CD4-positive, alpha-beta memory T cell (primary cell): Measurements from ENCODE around the gene SYT1. TPM values are rescaled to one million over a fixed set of nuclear protein-coding genes. Genes with fewer than 3 reads are reported as not detected.

ENCODE experiments used
- CTCF ChIA-PET: fragments of 350-600 bp; sonication (Branson Sonifier 250); formaldehyde crosslinking; loops from one replicate; lab custom pipeline; 2021; ENCODE audit warnings: inconsistent platforms; ENCODE audit not compliant: partially characterized antibody; lab: Charles Lee
- POLR2A ChIA-PET: fragments of 350-600 bp; sonication (Branson Sonifier 250); formaldehyde crosslinking; loops from one replicate; lab custom pipeline; 2021; ENCODE audit not compliant: partially characterized antibody; lab: Charles Lee
- DNase-seq, 5 donors: peaks; one replicate each; pipeline versions ENCODE4 v3.0.0 to v3.0.0-alpha.2; 2020 to 2022; ENCODE audit warnings: mixed read lengths in 1 of 5
- H3K27ac ChIP-seq: one replicate; pipeline ENCODE4 v1.7.0; 2013; ENCODE audit warnings: low read depth, low read length
- H3K27me3 ChIP-seq: 2 replicates; pipeline ENCODE4 v1.7.0; 2013; ENCODE audit warnings: mild to moderate bottlenecking, low read length, moderate library complexity; ENCODE audit not compliant: insufficient read depth
- H3K36me3 ChIP-seq: 2 replicates; pipeline ENCODE4 v1.7.0; 2013; ENCODE audit warnings: mild to moderate bottlenecking, low read length, moderate library complexity; ENCODE audit not compliant: insufficient read depth
- H3K4me1 ChIP-seq: 2 replicates; pipeline ENCODE4 v1.7.0; 2013; ENCODE audit warnings: mild to moderate bottlenecking, low read length, moderate library complexity; ENCODE audit not compliant: insufficient read depth
- H3K4me3 ChIP-seq, 2 donors: one replicate each; pipeline ENCODE4 v1.7.0; 2013; ENCODE audit warnings: low read length in 2 of 2, mild to moderate bottlenecking in 1 of 2
- H3K9me3 ChIP-seq, 2 donors: one replicate each; pipeline ENCODE4 v1.7.0; 2013; ENCODE audit warnings: low read length in 2 of 2, control low read depth in 1 of 2; ENCODE audit not compliant: control insufficient read depth in 1 of 2
- H3K27ac Mint-ChIP-seq, 7 donors: one replicate each; pipeline ENCODE4 v1.8.0; 2020 to 2021; ENCODE audit warnings: mixed read lengths in 7 of 7, mild to moderate bottlenecking in 6 of 7, inconsistent platforms in 3 of 7, moderate library complexity in 3 of 7
- H3K27me3 Mint-ChIP-seq, 2 donors: one replicate each; pipeline ENCODE4 v1.8.0; 2020 to 2021; ENCODE audit warnings: mixed read lengths in 2 of 2
- H3K36me3 Mint-ChIP-seq, 2 donors: one replicate each; pipeline ENCODE4 v1.8.0; 2020 to 2021; ENCODE audit warnings: mixed read lengths in 2 of 2, inconsistent platforms in 1 of 2, mild to moderate bottlenecking in 1 of 2
- H3K4me1 Mint-ChIP-seq, 4 donors: one replicate each; pipeline ENCODE4 v1.8.0; 2020 to 2021; ENCODE audit warnings: mixed read lengths in 4 of 4, mild to moderate bottlenecking in 1 of 4
- H3K4me3 Mint-ChIP-seq, 8 donors: one replicate each; pipeline ENCODE4 v1.8.0; 2020 to 2021; ENCODE audit warnings: mixed read lengths in 8 of 8, mild to moderate bottlenecking in 7 of 8, moderate library complexity in 6 of 8, inconsistent platforms in 3 of 8
- H3K9me3 Mint-ChIP-seq, 8 donors: one replicate each; pipeline ENCODE4 v1.8.0; 2020 to 2021; ENCODE audit warnings: mixed read lengths in 8 of 8, mild to moderate bottlenecking in 5 of 8, inconsistent platforms in 3 of 8, moderate library complexity in 1 of 8
- intact Hi-C: fragments of 100-400 bp; cut with micrococcal nuclease; formaldehyde crosslinking; loops from one replicate; pipeline ENCODE4 v1.15.1; 2023
- polyA plus RNA-seq, 2 donors: library from polyadenylated mRNA; unstranded; fragments of 300-500 nt; fragmentation: Illumina TruSeq; gene quantifications; one replicate each; pipeline ENCODE4 v1.2.3, GENCODE V29; 2021
- total RNA-seq, 2 experiments: library from RNA; stranded (reverse); gene quantifications; one replicate each; pipeline ENCODE4 v1.2.3, GENCODE V29; 2021

Gene SYT1
- total and polyA plus RNA-seq, 4 experiments from 2014 or later: not detected

DNA sequence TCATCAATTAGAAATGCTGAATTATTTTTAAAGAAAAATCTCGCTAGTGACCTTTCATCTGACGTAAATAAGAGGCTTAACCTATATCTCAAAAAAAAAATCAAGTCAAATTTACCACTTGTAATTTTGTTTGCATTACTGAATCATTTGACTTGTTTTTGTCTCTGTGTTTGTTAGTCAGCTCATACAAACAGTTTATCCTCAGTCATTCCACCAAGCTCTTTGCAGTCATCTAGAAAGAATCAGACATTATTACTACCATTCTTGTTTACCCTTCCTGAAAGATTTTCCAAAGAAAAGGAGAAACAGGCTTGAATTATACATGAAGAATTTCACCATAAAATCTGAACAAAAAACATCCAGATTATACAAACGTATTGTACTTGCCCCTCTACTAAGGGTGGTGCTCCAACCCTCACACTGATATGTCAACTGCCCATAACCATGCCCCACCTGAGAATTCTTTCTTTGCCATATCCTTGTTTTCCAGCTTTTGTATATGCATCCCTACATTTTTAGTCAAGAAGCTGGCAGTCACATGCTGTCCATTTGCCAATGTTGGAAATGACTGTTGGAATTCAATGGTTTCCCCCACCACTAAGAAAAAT lies 569.0 kb downstream of the SYT1 start:
- intact Hi-C loops: no loop called here
- H3K27me3 Mint-ChIP-seq: peaks cover 0 to 1% of the 10 kb centered on the region in 2 donors
- H3K9me3 ChIP-seq: no peaks in the 10 kb centered on the region
- H3K27ac Mint-ChIP-seq: no peak overlapping the region
- CTCF ChIA-PET: no interaction called here
- no peaks in the 10 kb centered on the region for H3K27me3 ChIP-seq
- no peak overlapping the region for H3K4me3 Mint-ChIP-seq
- no peak overlapping the region for H3K27ac ChIP-seq
- no peak overlapping the region for H3K4me3 ChIP-seq
- DNase-seq: no peak
- no peaks in the 10 kb centered on the region for H3K36me3 Mint-ChIP-seq
- H3K36me3 ChIP-seq: no peaks in the 10 kb centered on the region
- POLR2A ChIA-PET: no interaction called here
- no peaks in the 10 kb centered on the region for H3K4me1 ChIP-seq
- peaks cover 0 to 5% (median 1%) of the 10 kb centered on the region in 8 donors for H3K9me3 Mint-ChIP-seq
- H3K4me1 Mint-ChIP-seq: no peaks in the 10 kb centered on the region

- Histone ChIP-seq H3K4me3 (no peak overlapping the region), H3K36me3 (no peaks in the 10 kb centered on the region), H3K27me3 (no peaks in the 10 kb centered on the region), H3K9me3 (no peaks in the 10 kb centered on the region), H3K4me1 (no peaks in the 10 kb centered on the region), H3K27ac (no peak overlapping the region)
- Mint-ChIP-seq H3K4me3 (no peak overlapping the region), H3K27ac (no peak overlapping the region), H3K9me3 (peaks cover 0 to 5% (median 0%) of the 10 kb centered on the region in 8 donors), H3K36me3 (no peaks in the 10 kb centered on the region), H3K27me3 (peaks cover 0 to 1% of the 10 kb centered on the region in 2 donors), H3K4me1 (no peaks in the 10 kb centered on the region)
- DNase-seq: no peak
- ChIA-PET CTCF (no interaction called here), POLR2A (no interaction called here)
- intact Hi-C loops: no loop called here
These were observed 570.0 kb downstream of the SYT1 start for GRCh38 chr12:79434561-79434960.

DNA sequence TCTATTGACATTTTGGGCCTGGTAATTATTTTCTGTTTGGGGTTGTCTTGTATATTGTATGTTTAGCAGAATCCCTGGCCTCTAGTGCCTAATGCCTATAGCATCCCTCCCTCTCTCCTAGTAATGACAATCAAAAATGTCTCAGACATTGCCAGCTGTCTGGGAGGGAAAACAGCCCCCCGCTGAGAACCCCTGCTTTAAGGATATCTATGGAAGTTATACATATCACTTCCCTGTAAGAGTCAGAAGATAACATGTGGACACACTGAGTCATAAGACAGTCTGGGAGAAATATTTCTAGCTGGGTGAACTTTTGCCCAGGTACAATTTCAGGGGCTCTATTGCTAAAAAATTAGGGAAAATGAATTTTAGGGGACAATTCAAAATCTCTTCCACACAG lies 571.2 kb downstream of the SYT1 start:
- CTCF ChIA-PET: no interaction called here
- no peaks in the 10 kb centered on the region for H3K9me3 ChIP-seq
- Mint-ChIP-seq H3K4me3 (no peak overlapping the region), H3K9me3 (peaks cover 0 to 5% (median 0%) of the 10 kb centered on the region in 8 donors), H3K27me3 (peaks cover 0 to 1% of the 10 kb centered on the region in 2 donors), H3K27ac (no peak overlapping the region), H3K4me1 (no peaks in the 10 kb centered on the region), H3K36me3 (no peaks in the 10 kb centered on the region)
- no peaks in the 10 kb centered on the region for H3K27me3 ChIP-seq
- no peak overlapping the region for H3K27ac ChIP-seq
- DNase-seq: no peak
- intact Hi-C loops: no loop called here
- POLR2A ChIA-PET: no interaction called here
- H3K4me3 ChIP-seq: no peak overlapping the region
- no peaks in the 10 kb centered on the region for H3K36me3 ChIP-seq
- H3K4me1 ChIP-seq: no peaks in the 10 kb centered on the region

- Histone ChIP-seq H3K27ac (no peak overlapping the region), H3K4me3 (no peak overlapping the region), H3K9me3 (no peaks in the 10 kb centered on the region), H3K36me3 (no peaks in the 10 kb centered on the region), H3K27me3 (no peaks in the 10 kb centered on the region), H3K4me1 (no peaks in the 10 kb centered on the region)
- Mint-ChIP-seq H3K9me3 (peaks cover 0 to 5% (median 0%) of the 10 kb centered on the region in 8 donors), H3K4me1 (no peaks in the 10 kb centered on the region), H3K27me3 (peaks cover 0 to 1% of the 10 kb centered on the region in 2 donors), H3K4me3 (no peak overlapping the region), H3K27ac (no peak overlapping the region), H3K36me3 (no peaks in the 10 kb centered on the region)
- POLR2A ChIA-PET: no interaction called here
- CTCF ChIA-PET: no interaction called here
- intact Hi-C loops: no loop called here
- no peak for DNase-seq
These were observed 574.1 kb downstream of the SYT1 start for GRCh38 chr12:79438480-79439174.

- H3K4me3 ChIP-seq: no peak overlapping the region
- H3K27ac Mint-ChIP-seq: no peak overlapping the region
- no peaks in the 10 kb centered on the region for H3K4me1 Mint-ChIP-seq
- CTCF ChIA-PET: no interaction called here
- no peak overlapping the region for H3K27ac ChIP-seq
- H3K4me1 ChIP-seq: no peaks in the 10 kb centered on the region
- H3K4me3 Mint-ChIP-seq: no peak overlapping the region
- POLR2A ChIA-PET: no interaction called here
- H3K9me3 Mint-ChIP-seq: peaks cover 0 to 5% (median 0%) of the 10 kb centered on the region in 8 donors
- intact Hi-C loops: no loop called here
- no peaks in the 10 kb centered on the region for H3K36me3 ChIP-seq
- H3K27me3 Mint-ChIP-seq: peaks cover 0 to 1% of the 10 kb centered on the region in 2 donors
- no peaks in the 10 kb centered on the region for H3K36me3 Mint-ChIP-seq
- no peak for DNase-seq
- no peaks in the 10 kb centered on the region for H3K9me3 ChIP-seq
- H3K27me3 ChIP-seq: no peaks in the 10 kb centered on the region
These were observed 574.7 kb downstream of the SYT1 start for GRCh38 chr12:79439175-79439825.

DNA sequence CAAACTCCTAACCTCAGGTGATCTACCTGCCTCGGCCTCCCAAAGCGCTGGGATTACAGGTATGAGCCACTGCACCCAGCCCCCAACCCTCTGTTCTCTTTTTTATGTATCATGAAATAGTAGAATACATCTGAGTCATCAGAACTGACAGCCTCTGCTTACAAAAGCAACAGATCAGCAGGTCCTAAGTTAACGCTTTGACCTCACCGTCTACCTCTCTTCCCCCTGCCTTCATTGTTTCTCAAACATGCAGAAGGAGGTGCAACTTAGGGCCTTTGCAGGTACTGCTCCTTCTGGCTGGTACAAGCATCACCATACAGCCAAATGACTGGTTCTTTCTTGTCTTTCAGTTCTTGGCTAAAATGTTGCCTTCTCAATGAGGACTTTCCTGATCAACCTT lies 577.0 kb downstream of the SYT1 start:
- H3K27me3 ChIP-seq: no peaks in the 10 kb centered on the region
- Mint-ChIP-seq H3K4me1 (no peaks in the 10 kb centered on the region), H3K9me3 (peaks cover 0 to 2% (median 0%) of the 10 kb centered on the region in 8 donors), H3K36me3 (no peaks in the 10 kb centered on the region), H3K4me3 (no peak overlapping the region), H3K27me3 (no peaks in the 10 kb centered on the region), H3K27ac (peak overlapping the region in 1 of 7 donors; percentile 48)
- H3K4me3 ChIP-seq: no peak overlapping the region
- H3K9me3 ChIP-seq: no peaks in the 10 kb centered on the region
- CTCF ChIA-PET: no interaction called here
- H3K27ac ChIP-seq: no peak overlapping the region
- no peaks in the 10 kb centered on the region for H3K4me1 ChIP-seq
- no peaks in the 10 kb centered on the region for H3K36me3 ChIP-seq
- intact Hi-C loops: no loop called here
- DNase-seq: no peak
- POLR2A ChIA-PET: no interaction called here

- intact Hi-C loops: no loop called here
- Histone ChIP-seq H3K4me1 (no peaks in the 10 kb centered on the region), H3K27ac (no peak overlapping the region), H3K27me3 (no peaks in the 10 kb centered on the region), H3K4me3 (no peak overlapping the region), H3K36me3 (no peaks in the 10 kb centered on the region), H3K9me3 (no peaks in the 10 kb centered on the region)
- no peak overlapping the region for H3K4me3 Mint-ChIP-seq
- ChIA-PET CTCF (no interaction called here), POLR2A (no interaction called here)
- no peaks in the 10 kb centered on the region for H3K27me3 Mint-ChIP-seq
- no peak for DNase-seq
- no peaks in the 10 kb centered on the region for H3K36me3 Mint-ChIP-seq
- no peaks in the 10 kb centered on the region for H3K4me1 Mint-ChIP-seq
- no peak overlapping the region for H3K27ac Mint-ChIP-seq
- peaks cover 0 to under 1% (median 0%) of the 10 kb centered on the region in 8 donors for H3K9me3 Mint-ChIP-seq
These were observed 577.8 kb downstream of the SYT1 start for GRCh38 chr12:79442396-79442795.
